ENCODE measurements around the gene PCYT1A.
"Not testable (repeated sequence)": the region's sequence is repeated elsewhere in the genome, so short reads cannot be mapped to it uniquely, and the experiment has no call there.

Gene PCYT1A

DNA sequence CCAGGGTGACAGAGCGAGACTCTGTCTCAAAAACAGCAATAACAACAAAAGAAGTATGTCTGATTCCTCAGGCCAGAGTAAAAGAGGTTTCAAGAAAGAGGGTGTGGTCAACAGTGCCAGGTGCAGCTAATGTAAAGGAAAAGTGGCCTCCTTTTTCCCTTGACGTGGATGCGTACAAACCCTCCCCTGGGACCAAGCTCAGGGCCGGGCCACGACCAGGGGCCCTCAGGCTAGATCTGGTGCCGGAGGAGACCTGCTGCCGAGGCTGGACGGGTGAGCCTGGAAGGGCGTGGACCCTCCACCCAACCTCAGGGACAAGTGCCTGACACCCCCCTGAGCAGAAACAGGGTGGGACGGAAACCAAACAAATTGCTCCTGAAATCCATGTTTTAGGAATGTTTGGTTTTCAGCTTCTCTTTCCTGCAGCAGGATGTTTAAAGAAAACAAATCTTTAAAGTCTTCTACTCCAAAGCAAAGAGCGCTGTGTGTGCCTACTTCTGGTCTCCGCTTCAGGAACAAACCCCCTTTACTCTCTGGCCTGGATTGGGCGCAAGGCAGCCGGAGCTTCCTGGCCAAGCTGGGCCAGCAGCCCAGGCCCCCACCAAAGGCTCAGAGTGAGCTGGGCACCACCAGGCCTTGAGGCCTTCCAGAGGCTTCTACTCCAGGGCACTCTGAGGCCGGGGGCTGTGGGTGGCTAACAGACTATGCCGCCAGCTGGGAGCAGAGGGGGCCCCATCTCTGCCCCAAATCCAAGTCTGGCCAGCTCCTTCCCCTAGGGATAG lies 97.8 kb downstream of the PCYT1A start:
- no peak for DNase-seq

DNA sequence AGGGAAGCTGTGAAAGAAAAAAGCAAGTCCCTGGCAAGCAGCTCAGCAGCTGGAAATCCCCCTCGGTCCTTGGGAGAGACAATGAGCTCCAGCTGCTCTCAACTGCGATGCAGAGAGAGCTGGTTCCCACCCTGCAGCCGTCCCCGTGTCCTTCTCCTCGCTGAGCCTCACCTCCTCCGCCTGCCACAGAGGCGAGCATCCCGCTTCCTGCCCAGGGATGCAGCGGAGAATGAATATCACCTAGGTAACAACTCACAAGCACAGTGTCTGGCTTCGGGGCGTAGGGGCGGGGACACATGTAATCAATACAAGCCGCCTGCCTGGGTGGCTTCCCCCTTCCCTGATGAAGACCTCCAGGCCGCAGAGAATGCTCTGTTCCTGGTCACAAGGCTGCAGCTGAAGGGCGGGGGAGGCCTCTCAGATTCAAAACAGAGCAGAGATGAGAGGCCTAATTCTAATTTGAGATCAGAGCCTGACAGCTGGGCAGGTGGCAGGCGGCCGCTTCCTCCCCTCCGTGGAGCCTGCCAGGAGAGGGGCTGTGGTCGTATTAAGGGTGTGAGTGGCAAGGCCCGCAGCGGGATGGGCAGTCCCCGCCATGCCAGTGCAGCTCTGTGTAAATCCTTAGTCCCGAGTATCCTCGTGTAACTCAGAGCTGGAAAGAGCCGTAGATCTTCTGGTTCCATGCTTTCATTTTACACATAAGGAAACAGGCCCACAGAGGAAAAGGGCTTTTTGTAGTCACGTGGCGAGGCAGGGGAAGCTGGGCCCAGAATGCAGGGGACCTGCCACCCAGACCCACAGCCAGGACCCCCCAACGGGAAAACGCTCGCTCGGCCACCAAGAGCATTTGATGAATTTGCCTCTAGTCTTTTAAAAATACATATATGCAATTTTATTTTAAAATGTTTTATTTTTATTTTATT lies 100.6 kb downstream of the PCYT1A start:
- no peak for DNase-seq

DNA sequence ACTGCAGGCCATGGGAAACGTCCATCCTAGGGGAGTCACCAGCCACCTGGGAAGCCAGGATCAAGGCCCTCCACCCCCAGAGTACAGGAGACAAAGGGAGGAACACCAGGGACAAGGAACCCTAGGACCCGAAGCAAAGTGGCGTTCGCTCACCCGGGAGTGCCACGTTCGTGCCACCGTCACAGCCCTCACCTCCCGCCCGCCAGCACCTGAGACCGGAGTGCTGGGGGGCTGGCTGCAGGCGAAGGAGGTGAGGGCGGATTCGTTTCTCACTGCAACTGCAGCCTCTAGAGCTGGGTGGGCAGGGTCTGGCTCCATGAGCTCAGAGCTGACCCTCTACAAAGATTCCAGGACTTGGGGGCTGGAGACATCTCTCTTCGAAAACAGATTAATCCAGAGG lies 102.6 kb downstream of the PCYT1A start:
- no peak for DNase-seq

DNA sequence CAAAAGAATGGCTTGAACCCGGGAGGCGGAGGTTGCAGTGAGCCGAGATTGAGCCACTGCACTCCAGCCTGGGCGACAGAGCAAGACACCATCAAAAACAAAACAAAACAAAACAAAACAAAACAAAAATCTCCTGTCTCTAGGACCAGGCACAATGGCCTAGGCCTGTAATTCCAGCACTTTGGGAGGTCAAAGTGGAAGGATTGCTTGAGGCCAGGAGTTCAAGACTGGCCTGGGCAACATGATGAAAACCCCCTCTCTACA lies 103.4 kb downstream of the PCYT1A start:
- not testable (repeated sequence) for DNase-seq

DNA sequence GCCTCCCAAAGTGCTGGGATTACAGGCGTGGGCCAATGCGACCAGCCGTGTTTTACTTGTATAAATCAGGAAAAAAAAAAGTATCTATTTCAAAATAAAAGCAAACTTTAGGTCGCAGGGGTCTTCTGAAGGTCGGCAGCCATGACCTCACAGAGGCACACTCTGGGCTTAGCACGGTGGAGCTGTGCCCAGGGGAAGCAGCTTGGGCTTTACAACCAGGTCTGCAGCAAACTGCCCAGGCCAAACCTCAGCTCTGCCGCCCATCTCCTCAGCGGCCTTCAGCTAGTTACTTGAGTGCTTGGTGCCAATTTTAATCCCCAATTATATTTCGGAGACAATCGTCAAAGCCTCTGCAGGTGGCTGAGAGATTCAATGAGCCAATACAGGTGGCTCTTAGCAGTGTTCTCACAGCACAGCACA lies 106.4 kb downstream of the PCYT1A start:
- no peak for DNase-seq

DNA sequence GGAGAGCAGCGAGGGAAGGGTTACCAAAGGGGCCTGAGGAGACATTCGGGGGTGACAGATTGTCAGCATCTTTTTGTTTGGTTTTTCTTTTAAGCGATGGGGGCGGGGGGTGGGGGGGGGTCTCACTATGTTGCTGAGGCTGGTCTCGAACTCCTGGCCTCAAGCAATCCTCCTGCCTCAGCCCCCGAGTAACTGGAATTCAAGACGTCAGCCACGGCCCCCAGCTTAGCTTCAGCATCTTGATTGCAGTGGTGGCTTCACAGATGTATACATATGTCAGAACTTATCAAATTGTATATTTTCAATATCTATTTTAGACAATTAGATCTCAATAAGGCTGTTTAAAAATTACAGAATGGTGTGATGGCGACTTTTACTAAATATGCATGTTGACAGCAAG lies 107.2 kb downstream of the PCYT1A start:
- DNase-seq, result no peak
